ENCODE measurements around the gene TTLL11.

The TTLL11 gene

DNA sequence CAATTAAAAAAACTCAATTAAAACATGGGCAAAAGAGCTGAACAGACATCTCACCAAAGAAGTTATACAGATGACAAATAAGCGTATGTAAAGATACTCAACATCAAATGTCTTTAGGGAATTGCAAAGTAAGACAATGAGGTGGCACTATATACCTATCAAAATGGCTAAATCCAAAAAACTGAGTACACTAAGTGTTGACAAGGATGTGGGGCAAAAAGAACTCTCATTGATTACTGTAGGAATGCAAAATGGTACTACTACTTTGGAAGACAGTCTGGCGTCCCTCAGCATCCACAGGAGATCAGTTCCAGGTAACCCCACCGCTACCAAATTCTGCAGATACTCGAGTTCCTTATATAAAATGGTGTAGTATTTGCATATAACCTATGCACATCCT lies 243.6 kb downstream of the TTLL11 start:
- in situ Hi-C loops (cut with MboI; ENCODE audit: low sequenced_read_pairs) = no loop called here

GRCh38 chr9:121844562-121844961 lies 248.5 kb downstream of the TTLL11 start:
- in situ Hi-C loops (cut with MboI; ENCODE audit: low sequenced_read_pairs) = no loop called here

DNA sequence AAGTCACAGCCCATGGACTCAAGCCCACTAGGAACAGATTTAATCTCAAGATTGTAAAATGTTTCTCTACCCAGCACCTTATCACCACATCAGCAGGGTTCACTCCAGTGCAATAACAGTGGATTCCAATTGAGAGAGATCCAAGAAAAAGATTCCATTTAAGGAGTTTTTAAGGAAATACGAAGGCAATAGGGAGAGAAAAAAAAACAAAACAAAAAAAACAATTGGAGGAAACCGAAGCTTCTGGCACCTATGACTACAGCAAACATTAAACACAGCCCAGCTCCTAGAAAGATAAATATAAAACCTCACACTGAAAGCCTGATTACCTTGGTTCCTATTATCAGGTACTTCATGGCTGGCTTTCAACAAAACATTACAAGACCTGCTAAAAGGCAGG lies 249.0 kb downstream of the TTLL11 start:
- in situ Hi-C loops (cut with MboI; ENCODE audit: low sequenced_read_pairs) = no loop called here

- in situ Hi-C loops (cut with MboI; ENCODE audit: low sequenced_read_pairs) = no loop called here
Observed at GRCh38 chr9:121842612-121842978, 250.5 kb downstream of the TTLL11 start.

DNA sequence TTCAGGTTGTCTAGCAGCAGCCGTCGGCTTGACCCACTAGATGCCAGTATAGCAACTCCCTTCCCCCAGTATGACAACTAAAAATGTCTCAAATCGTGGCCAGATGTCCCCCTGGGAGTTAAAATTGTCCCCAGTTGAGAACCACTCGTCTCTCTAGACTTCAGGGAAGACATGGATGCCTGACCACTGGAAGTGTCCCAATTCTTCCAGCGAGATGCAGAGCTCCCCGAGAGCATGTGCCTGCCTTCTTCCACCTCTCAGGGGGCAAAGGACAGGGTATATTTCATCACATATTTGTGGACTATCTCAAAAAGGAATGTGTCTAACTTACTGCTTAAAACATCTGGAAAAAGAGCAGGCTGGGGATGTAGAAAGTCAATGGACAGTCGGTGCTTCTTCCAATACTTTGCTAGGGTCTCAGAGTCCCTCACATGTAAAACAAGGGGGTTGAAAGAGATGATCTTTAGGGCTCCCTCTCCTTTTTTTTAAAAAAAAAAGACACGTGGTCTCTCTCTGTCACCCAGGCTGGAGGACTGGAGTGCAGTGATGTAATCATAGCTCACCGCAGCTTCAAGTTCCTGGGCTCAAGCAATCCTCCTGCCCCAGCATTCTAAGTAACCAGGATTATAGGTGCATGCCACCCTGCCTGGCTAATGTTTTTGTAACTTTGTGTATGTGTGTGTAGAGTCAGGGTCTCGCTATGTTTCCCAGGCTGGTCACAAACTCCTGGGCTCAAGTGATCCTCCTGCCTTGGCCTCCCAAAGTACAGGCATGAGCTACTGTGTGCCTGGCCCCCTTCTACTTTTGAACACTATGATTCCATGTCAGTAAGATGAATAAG lies 251.1 kb downstream of the TTLL11 start:
- in situ Hi-C loops (cut with MboI; ENCODE audit: low sequenced_read_pairs) = no loop called here

DNA sequence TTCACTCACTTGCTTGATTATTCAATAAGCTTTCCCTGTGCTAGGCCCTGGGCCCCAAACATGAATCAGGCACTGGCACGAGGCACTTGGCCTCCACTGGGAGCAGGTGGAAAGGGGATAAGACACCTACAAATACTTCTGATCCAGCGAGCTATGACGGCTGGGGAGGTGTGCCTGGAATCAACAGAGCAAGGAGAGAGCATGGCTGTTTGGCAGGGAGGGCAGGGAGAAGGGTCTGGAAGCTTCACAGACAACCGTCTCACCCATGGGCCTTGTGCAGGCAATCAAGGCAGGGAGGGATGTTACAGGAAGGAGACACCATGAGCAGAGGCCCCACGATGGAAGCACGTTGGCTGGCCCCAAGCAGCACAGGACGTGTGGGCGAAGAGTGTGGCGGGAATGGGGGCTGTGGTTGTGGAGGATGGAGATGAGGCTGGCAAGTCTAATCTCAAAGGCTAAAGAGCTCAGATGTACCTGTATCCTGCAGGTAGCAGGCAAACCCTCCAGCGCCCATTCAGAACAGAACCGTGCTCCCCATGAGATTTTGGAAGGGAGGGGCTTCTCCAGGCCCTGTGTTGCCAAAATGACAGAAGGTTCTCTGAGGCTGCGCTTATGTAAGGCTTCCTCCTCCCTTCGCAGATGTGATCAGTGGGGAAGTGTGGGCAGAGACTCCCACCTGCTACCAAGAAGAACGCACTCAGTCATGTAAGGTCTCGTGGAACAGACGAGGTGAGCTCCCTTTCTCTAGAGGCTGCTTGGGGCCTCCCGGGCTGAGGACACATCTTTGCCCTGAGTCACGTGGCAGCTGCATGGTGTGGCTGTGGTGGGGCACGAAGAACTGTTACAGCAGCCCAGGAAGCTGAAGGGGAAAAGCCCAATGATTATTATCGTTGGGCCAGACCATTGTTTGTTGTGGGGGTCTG lies 252.0 kb downstream of the TTLL11 start:
- in situ Hi-C loops (cut with MboI; ENCODE audit: low sequenced_read_pairs) = no loop called here

DNA sequence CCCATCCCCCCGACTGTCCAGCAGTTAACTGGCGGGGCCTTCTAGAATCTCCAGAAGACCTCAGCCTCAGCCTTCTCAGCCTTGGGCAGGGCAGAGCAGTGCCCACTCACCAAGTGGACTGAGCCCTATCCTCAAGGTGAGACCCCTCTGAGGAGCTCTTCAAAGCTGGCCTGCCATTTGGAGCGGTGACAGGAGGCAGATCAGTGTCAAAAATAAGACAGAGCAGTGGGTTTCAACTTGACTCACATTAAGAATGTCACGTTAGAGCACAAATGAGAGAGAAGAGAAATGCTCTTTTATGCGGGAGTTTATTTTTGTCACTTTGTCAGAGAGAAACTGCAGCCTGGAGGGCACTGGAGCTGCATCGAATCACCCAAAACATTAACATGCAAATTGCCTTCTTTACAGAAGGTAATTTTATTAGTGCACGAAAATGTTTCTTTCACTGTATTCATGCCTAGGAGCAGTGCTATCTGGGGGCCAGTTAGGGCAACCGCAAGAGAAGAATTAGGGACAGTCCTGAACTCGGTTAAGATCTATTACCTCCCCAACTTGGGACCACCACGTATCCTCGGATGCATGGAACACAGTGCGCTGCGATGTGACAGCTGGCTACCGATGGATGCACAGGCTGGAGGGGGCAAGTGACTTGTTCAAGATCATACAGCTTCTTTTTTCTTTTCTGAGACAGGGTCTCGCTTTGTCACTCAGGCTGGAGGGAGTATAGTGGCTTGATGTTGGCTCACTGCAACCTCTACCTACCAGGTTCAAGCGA lies 253.2 kb downstream of the TTLL11 start:
- in situ Hi-C loops (cut with MboI; ENCODE audit: low sequenced_read_pairs) = no loop called here

- in situ Hi-C loops (cut with MboI; ENCODE audit: low sequenced_read_pairs) = no loop called here
Observed at GRCh38 chr9:121838746-121839669, 254.1 kb downstream of the TTLL11 start.

- in situ Hi-C loops (cut with MboI; ENCODE audit: low sequenced_read_pairs) = no loop called here
Observed at GRCh38 chr9:121837113-121837961, 255.8 kb downstream of the TTLL11 start.

DNA sequence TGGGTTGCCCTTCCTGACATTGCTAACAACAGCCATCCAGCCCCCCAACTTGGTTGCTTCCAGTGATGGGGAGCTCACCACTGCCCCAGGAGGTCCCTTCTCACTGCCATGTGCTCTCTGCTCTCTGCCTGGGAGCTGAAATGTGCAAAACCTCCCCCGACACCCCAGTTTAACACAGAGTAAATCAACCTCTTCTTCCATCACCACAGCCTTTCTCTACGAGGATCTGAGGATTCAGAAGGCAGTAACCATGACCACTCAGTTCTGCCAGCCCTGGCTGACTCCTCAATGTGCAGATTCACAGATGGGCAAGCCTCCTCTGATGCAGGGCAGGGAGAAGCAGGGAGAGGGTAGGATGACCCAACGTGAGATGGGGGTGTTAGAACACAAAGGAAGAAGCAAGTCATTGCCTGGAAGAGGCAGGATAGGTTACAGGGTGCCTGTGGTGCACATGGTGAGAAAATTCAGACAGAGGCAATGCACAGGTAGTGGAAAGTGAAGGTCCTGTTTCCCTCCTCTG lies 256.7 kb downstream of the TTLL11 start:
- in situ Hi-C loops (cut with MboI; ENCODE audit: low sequenced_read_pairs) = no loop called here

GRCh38 chr9:121835587-121836365 lies 257.3 kb downstream of the TTLL11 start:
- in situ Hi-C loops (cut with MboI; ENCODE audit: low sequenced_read_pairs) = no loop called here

DNA sequence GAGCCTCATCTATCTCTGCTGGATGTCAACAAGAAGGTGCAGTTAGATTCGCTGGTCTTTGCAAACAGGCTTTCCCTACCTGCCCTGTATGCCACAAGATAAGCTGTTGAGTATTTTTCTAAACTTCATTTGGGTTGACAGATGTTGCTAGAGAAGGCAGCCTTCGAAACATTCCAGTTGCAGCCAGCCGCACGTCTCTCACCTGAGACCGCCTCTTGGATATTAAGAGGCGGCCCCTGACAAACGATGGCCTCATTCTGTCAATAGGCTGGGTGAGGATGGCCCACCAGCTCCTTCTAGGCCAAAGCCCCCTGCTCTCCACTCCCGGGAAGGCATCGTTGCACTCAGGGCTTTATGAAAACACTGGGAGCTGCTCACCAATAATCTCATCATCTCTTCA lies 260.0 kb downstream of the TTLL11 start:
- in situ Hi-C loops (cut with MboI; ENCODE audit: low sequenced_read_pairs) = no loop called here

- in situ Hi-C loops (cut with MboI; ENCODE audit: low sequenced_read_pairs) = no loop called here
Observed at GRCh38 chr9:121831869-121832268, 261.2 kb downstream of the TTLL11 start.

GRCh38 chr9:121830441-121831140 lies 262.5 kb downstream of the TTLL11 start:
- in situ Hi-C loops (cut with MboI; ENCODE audit: low sequenced_read_pairs) = no loop called here

GRCh38 chr9:121827251-121827967 lies 265.7 kb downstream of the TTLL11 start:
- in situ Hi-C loops (cut with MboI; ENCODE audit: low sequenced_read_pairs) = no loop called here

DNA sequence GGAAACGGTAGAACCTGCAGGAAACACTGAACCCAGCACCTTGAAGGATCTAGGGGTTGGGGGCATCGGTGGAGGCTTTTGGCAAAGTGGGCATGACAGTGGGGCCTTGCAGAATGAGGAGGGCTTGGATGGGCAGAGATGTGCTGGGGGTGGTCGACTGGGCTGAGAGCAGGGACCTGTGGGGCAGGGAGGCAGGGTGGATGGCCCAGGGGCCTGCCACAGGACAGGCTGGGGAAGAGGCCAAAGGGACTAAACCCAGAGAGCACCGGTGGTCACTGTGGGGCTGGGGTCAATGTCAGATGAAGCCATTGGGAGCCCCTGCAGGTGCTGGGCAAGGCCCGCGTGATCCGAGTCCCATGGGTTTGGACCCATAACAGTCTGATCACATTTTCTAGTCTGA lies 266.4 kb downstream of the TTLL11 start:
- in situ Hi-C loops (cut with MboI; ENCODE audit: low sequenced_read_pairs) = no loop called here
